ENCODE measurements around the gene MED15. TPM values are rescaled to one million over a fixed set of nuclear protein-coding genes. Genes with fewer than 3 reads are reported as not detected.

The MED15 gene
- total RNA-seq, 5 donors from 2014 or later (not counting 1 experiment from before 2014, with no cell fraction given) = 214 to 317 (median 262) TPM

GRCh38 chr22:20566420-20567260 is 59.2 kb downstream of the MED15 start:
- ChIA-PET CTCF (interaction anchor here (0.7 to 4.8 kb wide), 5 partner anchors 9 to 56 kb away, joined by 3 to 29 read pairs (median 6); no protein-coding TSS in a partner anchor), POLR2A (interaction anchor here in 1 of 2 donors (0.5 to 1.5 kb wide), 2 partner anchors 9 to 465 kb away, joined by 4 to 7 read pairs; no protein-coding TSS in a partner anchor)
- DNase-seq = peak; percentile 63 to 92 (median 81)
- H3K4me3 ChIP-seq (ENCODE audit: control insufficient read depth in 1 of 2, extremely low read depth in 1 of 2, low read length in 1 of 2) = peak overlapping the region; percentile 33 to 35
- Mint-ChIP-seq H3K4me3 (peak overlapping the region; percentile 72 to 86 (median 79)), H3K4me1 (peaks cover 88 to 95% (median 91%) of the 10 kb centered on the region in 3 donors), H3K36me3 (peaks cover 42% of the 10 kb centered on the region), H3K27me3 (no peaks in the 10 kb centered on the region), H3K27ac (peak overlapping the region; percentile 94 to 97), H3K9me3 (no peaks in the 10 kb centered on the region)
- no peaks in the 10 kb centered on the region for H3K27me3 ChIP-seq (replicated peaks in 1 of 2; ENCODE audit: control insufficient read depth in 2 of 2, extremely low read depth in 1 of 2, insufficient read depth in 2 of 2, low read length in 1 of 2)
- H3K36me3 ChIP-seq (ENCODE audit: control insufficient read depth in 2 of 2, extremely low read depth in 1 of 2, insufficient read depth in 1 of 2, low read length in 1 of 2) = peaks cover 0 to 45% of the 10 kb centered on the region in 2 donors
- ATAC-seq (replicated peaks in 1 of 4) = peak; percentile 68 to 75 (median 74)
- WGBS (ENCODE audit: insufficient coverage) = 11% methylated on average over 12 of the region's 14 CpGs
- H3K27ac ChIP-seq (ENCODE audit: low read length) = peak overlapping the region; percentile 55
- H3K9me3 ChIP-seq = no peaks in the 10 kb centered on the region
- peaks cover 66 to 96% of the 10 kb centered on the region in 2 experiments for H3K4me1 ChIP-seq (ENCODE audit: control insufficient read depth in 1 of 2, extremely low read depth in 1 of 2, insufficient read depth in 2 of 2, low read length in 2 of 2)

GRCh38 chr22:20567371-20567847 is 60.0 kb downstream of the MED15 start:
- H3K27me3 ChIP-seq (replicated peaks in 1 of 2; ENCODE audit: control insufficient read depth in 2 of 2, extremely low read depth in 1 of 2, insufficient read depth in 2 of 2, low read length in 1 of 2) = no peaks in the 10 kb centered on the region
- ChIA-PET CTCF (interaction anchor here (0.6 to 4.8 kb wide), 4 partner anchors 9 to 531 kb away, joined by 3 to 29 read pairs (median 3); no protein-coding TSS in a partner anchor), POLR2A (interaction anchor here in 1 of 2 donors (1.1 kb wide), 1 partner anchor 56 kb away, joined by 3 read pairs; no protein-coding TSS in a partner anchor)
- H3K27ac Mint-ChIP-seq = peak overlapping the region; percentile 94 to 97
- peaks cover 0 to 49% of the 10 kb centered on the region in 2 donors for H3K36me3 ChIP-seq (ENCODE audit: control insufficient read depth in 2 of 2, extremely low read depth in 1 of 2, insufficient read depth in 1 of 2, low read length in 1 of 2)
- no peaks in the 10 kb centered on the region for H3K27me3 Mint-ChIP-seq
- H3K4me1 ChIP-seq (ENCODE audit: control insufficient read depth in 1 of 2, extremely low read depth in 1 of 2, insufficient read depth in 2 of 2, low read length in 2 of 2) = peaks cover 70 to 97% of the 10 kb centered on the region in 2 experiments
- H3K9me3 Mint-ChIP-seq = no peaks in the 10 kb centered on the region
- H3K4me1 Mint-ChIP-seq = peaks cover 95 to 99% (median 95%) of the 10 kb centered on the region in 3 donors
- ATAC-seq (replicated peaks in 1 of 4) (no peak), DNase-seq (peak in 1 of 35 experiments; percentile 40)
- H3K36me3 Mint-ChIP-seq = peaks cover 48% of the 10 kb centered on the region
- peak overlapping the region in 1 of 2 donors; percentile 33 for H3K4me3 ChIP-seq (ENCODE audit: control insufficient read depth in 1 of 2, extremely low read depth in 1 of 2, low read length in 1 of 2)
- peak overlapping the region; percentile 72 to 86 (median 79) for H3K4me3 Mint-ChIP-seq
- peak overlapping the region; percentile 55 for H3K27ac ChIP-seq (ENCODE audit: low read length)
- no peaks in the 10 kb centered on the region for H3K9me3 ChIP-seq
- 33% methylated on average over 1 of the region's 6 CpGs for WGBS (ENCODE audit: insufficient coverage)

GRCh38 chr22:20567993-20568417 is 60.6 kb downstream of the MED15 start:
- ChIA-PET CTCF (interaction anchor here (0.5 to 4.8 kb wide), 5 partner anchors 8 to 530 kb away, joined by 3 to 29 read pairs (median 3); no protein-coding TSS in a partner anchor), POLR2A (interaction anchor here in 1 of 2 donors (0.5 to 1.1 kb wide), 3 partner anchors 10 to 98 kb away, joined by 3 to 6 read pairs (median 3); no protein-coding TSS in a partner anchor)
- no peak for DNase-seq
- Mint-ChIP-seq H3K36me3 (peaks cover 48% of the 10 kb centered on the region), H3K4me1 (peaks cover 92 to 94% (median 93%) of the 10 kb centered on the region in 3 donors), H3K4me3 (peak overlapping the region; percentile 2 to 86 (median 39)), H3K9me3 (no peaks in the 10 kb centered on the region), H3K27me3 (no peaks in the 10 kb centered on the region), H3K27ac (peak overlapping the region; percentile 93 to 97)
- H3K9me3 ChIP-seq = no peaks in the 10 kb centered on the region
- 92% methylated on average over 4 of the region's 5 CpGs for WGBS (ENCODE audit: insufficient coverage)
- no peaks in the 10 kb centered on the region for H3K27me3 ChIP-seq (replicated peaks in 1 of 2; ENCODE audit: control insufficient read depth in 2 of 2, extremely low read depth in 1 of 2, insufficient read depth in 2 of 2, low read length in 1 of 2)
- peak overlapping the region; percentile 55 for H3K27ac ChIP-seq (ENCODE audit: low read length)
- H3K4me1 ChIP-seq (ENCODE audit: control insufficient read depth in 1 of 2, extremely low read depth in 1 of 2, insufficient read depth in 2 of 2, low read length in 2 of 2) = peaks cover 70 to 92% of the 10 kb centered on the region in 2 experiments
- peaks cover 0 to 52% of the 10 kb centered on the region in 2 donors for H3K36me3 ChIP-seq (ENCODE audit: control insufficient read depth in 2 of 2, extremely low read depth in 1 of 2, insufficient read depth in 1 of 2, low read length in 1 of 2)
- no peak for ATAC-seq (replicated peaks in 1 of 4)
- H3K4me3 ChIP-seq (ENCODE audit: control insufficient read depth in 1 of 2, extremely low read depth in 1 of 2, low read length in 1 of 2) = no peak overlapping the region

DNA sequence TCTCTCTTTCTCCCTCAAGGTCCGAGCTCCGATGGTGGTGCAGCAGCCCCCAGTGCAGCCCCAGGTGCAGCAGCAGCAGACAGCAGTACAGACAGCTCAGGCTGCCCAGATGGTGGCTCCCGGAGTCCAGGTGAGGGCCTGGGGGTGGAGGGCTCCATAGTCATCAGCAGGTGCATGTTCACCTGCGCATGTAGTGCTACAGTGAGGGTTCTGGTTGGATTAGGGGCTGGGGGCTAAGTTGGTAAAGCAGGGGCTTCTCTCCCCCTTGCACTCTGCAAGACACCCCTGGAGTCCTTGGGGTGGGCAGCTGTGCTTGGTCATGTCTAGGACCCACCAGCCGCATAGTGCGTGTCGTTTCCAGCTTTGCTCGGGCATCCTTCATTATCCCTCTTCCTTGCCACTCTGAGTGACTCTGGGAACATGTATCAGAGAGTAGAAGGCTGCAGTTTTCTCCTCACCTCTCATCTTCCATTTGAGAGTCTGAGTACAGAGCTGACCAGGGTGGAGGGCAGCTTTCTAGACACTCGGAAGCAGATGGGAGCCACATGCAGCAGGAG is 61.2 kb downstream of the MED15 start:
- WGBS (ENCODE audit: insufficient coverage) = 100% methylated on average over 1 of the region's 9 CpGs
- no peak for DNase-seq
- peak overlapping the region; percentile 93 to 97 for H3K27ac Mint-ChIP-seq
- no peaks in the 10 kb centered on the region for H3K9me3 Mint-ChIP-seq
- H3K4me1 ChIP-seq (ENCODE audit: control insufficient read depth in 1 of 2, extremely low read depth in 1 of 2, insufficient read depth in 2 of 2, low read length in 2 of 2) = peaks cover 67 to 90% of the 10 kb centered on the region in 2 experiments
- ChIA-PET CTCF (interaction anchor here (0.5 to 4.8 kb wide), 5 partner anchors 9 to 119 kb away, joined by 3 to 29 read pairs (median 5); no protein-coding TSS in a partner anchor), POLR2A (interaction anchor here in 1 of 2 donors (0.7 to 1.1 kb wide), 2 partner anchors 11 to 57 kb away, joined by 3 read pairs; no protein-coding TSS in a partner anchor)
- peaks cover 88 to 93% (median 92%) of the 10 kb centered on the region in 3 donors for H3K4me1 Mint-ChIP-seq
- peak overlapping the region; percentile 61 for H3K27ac ChIP-seq (ENCODE audit: low read length)
- H3K9me3 ChIP-seq = no peaks in the 10 kb centered on the region
- H3K36me3 ChIP-seq (ENCODE audit: control insufficient read depth in 2 of 2, extremely low read depth in 1 of 2, insufficient read depth in 1 of 2, low read length in 1 of 2) = peaks cover under 1 to 57% of the 10 kb centered on the region in 2 donors
- H3K36me3 Mint-ChIP-seq = peaks cover 53% of the 10 kb centered on the region
- H3K27me3 Mint-ChIP-seq = no peaks in the 10 kb centered on the region
- peak overlapping the region; percentile 29 to 41 for H3K4me3 ChIP-seq (ENCODE audit: control insufficient read depth in 1 of 2, extremely low read depth in 1 of 2, low read length in 1 of 2)
- H3K27me3 ChIP-seq (replicated peaks in 1 of 2; ENCODE audit: control insufficient read depth in 2 of 2, extremely low read depth in 1 of 2, insufficient read depth in 2 of 2, low read length in 1 of 2) = no peaks in the 10 kb centered on the region
- ATAC-seq (replicated peaks in 1 of 4) = no peak
- H3K4me3 Mint-ChIP-seq = peak overlapping the region; percentile 70 to 86 (median 77)

- ChIA-PET CTCF (interaction anchor here (0.6 to 4.8 kb wide), 8 partner anchors 10 to 179 kb away, joined by 3 to 29 read pairs (median 4); no protein-coding TSS in a partner anchor), POLR2A (interaction anchor here in 1 of 2 donors (1.1 kb wide), 1 partner anchor 12 kb away, joined by 3 read pairs; no protein-coding TSS in a partner anchor)
- H3K27ac Mint-ChIP-seq = peak overlapping the region; percentile 93 to 97
- no peaks in the 10 kb centered on the region for H3K9me3 Mint-ChIP-seq
- H3K27me3 ChIP-seq (replicated peaks in 1 of 2; ENCODE audit: control insufficient read depth in 2 of 2, extremely low read depth in 1 of 2, insufficient read depth in 2 of 2, low read length in 1 of 2) = no peaks in the 10 kb centered on the region
- H3K27ac ChIP-seq (ENCODE audit: low read length) = peak overlapping the region; percentile 61
- H3K4me3 ChIP-seq (ENCODE audit: control insufficient read depth in 1 of 2, extremely low read depth in 1 of 2, low read length in 1 of 2) = peak overlapping the region; percentile 29 to 41
- peaks cover 67 to 91% of the 10 kb centered on the region in 2 experiments for H3K4me1 ChIP-seq (ENCODE audit: control insufficient read depth in 1 of 2, extremely low read depth in 1 of 2, insufficient read depth in 2 of 2, low read length in 2 of 2)
- H3K36me3 Mint-ChIP-seq = peaks cover 54% of the 10 kb centered on the region
- DNase-seq (peak; percentile 75 to 93 (median 85)), ATAC-seq (replicated peaks in 1 of 4) (peak; percentile 69 to 79 (median 76))
- H3K36me3 ChIP-seq (ENCODE audit: control insufficient read depth in 2 of 2, extremely low read depth in 1 of 2, insufficient read depth in 1 of 2, low read length in 1 of 2) = peaks cover 4 to 62% of the 10 kb centered on the region in 2 donors
- WGBS (ENCODE audit: insufficient coverage) = 7% methylated on average over 15 of the region's 20 CpGs
- H3K27me3 Mint-ChIP-seq = no peaks in the 10 kb centered on the region
- no peaks in the 10 kb centered on the region for H3K9me3 ChIP-seq
- H3K4me3 Mint-ChIP-seq = peak overlapping the region; percentile 70 to 86 (median 77)
- H3K4me1 Mint-ChIP-seq = peaks cover 84 to 90% (median 89%) of the 10 kb centered on the region in 3 donors
Observed at GRCh38 chr22:20569059-20570058, 61.9 kb downstream of the MED15 start.
